IPS-NIHi7 (cell line): ENCODE results near the gene EN1.

Source experiments
- DNase-seq: peaks from one replicate; pipeline ENCODE4 v3.0.0; 2012; ENCODE audit warnings: mixed read lengths; ENCODE audit errors: extremely low spot score

EN1 gene

DNA sequence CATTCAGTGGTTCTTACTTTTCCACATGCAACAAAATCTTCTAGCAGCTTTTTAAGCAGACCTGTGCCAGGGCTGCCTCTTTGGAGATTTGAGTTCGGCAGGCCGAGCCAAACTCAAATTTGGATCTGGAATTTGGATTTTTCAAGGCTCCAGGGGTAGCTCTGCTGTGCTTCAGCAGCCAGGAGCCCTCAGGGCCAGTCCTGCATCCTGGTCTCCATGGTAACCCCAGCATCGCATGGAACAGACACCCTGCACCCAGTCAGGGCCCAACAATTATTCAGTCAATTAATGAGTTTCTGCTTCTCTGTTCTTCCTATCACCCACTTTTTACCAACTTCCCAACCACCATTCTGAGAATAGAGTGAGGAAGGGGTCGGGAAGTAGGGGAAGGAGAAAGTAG lies 30.0 kb downstream of the EN1 start:
- no peak for DNase-seq

DNA sequence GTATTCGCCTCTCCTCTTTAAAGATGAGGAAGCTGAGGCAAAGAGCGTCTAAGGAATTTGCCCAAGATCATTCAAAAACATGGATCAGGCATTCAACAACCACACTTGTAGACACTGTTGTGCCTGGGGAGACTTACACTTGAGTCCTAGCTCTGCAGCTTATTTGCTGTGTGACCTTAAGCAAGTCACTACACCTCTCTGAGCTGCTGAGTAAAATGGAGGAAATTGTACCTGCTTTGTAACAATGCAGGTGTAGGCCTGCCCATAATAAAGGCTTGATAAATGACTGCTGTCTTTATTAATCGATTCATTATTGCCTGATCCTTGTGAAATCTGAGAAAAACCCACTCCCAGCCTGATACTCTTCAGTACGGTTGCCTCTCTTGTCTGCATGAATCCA lies 30.8 kb downstream of the EN1 start:
- no peak for DNase-seq

DNA sequence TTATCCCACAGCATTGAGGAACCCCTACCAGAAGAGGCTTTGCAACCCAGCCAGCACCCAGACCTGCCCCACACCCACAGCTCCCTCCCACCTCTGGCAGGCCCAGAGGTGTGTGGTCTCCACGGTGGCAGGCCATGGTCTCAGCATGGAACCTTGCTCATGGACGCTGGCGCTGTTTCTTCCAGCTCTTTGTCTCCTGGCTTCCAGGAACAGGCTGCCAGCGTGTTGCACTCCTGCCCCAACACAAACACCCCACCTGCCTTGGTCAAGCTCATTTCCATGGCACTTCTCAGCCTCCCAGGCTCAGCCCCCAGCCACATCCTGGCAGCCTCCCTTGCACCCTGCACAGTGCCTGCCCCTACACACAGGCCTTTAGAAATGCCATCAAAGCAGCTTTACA lies 31.7 kb downstream of the EN1 start:
- DNase-seq: no peak

DNA sequence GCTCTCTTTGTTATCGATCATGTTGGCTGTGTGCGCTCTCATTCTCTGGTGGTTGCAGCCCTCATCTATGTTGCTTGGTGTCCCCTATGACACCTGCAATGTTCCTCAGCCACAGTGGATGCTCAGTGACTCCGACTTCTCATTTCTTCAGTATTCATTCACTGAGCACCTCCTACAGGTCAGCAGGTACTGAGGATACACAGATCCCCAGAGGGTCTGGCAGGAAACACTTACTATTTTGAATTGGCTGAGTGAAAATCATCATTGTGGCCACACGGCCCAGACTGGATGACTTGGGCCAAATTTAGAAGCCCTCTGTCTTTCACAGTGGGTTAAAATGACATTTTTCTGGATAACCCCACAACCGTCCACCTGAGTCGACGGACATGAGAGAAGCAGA lies 32.1 kb downstream of the EN1 start:
- no peak for DNase-seq

DNA sequence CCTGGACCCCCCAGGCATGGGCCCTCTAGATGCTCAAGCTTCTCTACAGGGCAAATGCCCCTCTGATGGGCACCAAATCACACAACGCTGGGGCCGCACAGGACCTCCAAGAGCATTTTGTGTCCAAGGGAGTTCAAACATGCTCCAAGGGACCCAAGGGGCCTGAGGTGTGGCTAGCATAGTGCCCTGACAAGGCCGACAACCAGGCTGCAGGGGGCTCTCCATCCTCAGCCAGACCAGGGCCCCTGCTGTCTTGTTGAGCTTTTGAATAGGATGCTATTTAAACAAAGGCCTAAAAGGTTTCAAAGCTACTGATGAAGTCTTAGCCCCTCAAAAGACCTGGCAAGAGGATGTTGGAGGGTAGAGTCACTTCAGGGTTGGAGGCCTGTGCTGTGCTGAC lies 33.1 kb downstream of the EN1 start:
- no peak for DNase-seq

DNA sequence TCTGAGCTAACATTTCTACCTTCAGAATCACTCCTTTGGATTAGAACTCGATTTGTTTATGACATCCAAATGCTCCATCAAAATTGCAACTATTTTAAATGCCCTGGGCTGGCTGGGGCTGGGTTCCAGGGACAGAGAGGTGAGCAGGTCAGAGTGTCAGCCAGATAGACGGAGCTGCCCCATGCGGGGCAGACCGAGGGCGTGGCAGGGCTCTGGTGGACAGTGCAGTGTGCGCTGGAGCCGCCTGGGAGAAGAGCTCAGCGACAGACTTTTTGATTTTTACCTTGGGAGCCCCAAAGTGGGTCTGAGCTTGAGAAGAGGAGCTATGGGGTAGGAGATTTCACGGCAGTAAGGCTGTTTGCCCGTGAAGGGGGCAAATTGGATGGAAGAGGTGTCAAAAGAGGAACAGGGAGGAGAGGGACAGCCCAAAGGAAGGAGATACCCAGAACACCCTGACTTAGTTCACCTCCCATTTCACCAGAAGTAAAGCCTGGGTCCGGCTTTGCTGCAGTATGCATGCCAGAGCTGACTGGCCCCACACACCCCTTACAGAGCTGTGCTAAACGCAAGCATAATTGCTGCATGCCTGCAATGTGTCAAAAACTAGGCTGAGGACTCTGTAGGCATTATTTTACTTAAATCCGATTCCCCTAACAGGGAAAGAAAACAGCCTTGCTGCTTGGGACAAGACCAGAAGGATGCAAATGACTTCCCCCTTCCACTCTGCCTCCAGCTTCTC lies 33.7 kb downstream of the EN1 start:
- no peak for DNase-seq

DNA sequence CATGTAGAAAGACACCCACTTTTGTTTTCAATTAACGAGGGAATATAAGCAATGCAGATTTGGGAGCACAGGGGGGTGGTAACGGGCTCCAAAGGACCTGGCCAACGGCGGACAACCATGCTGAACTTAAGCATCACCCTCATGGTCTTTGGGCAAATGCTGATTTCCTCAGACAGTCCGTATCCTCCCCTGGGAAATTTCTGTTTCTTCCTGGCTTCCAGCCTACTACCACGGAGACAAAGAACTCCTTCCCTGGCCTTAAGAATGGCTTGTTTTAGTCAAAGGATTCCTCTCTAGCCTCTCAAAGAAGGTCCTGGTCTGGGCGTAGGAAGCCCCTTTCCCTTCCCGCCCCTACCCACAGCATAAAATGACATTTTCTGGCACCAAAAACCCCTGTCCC lies 34.3 kb downstream of the EN1 start:
- no peak for DNase-seq

DNA sequence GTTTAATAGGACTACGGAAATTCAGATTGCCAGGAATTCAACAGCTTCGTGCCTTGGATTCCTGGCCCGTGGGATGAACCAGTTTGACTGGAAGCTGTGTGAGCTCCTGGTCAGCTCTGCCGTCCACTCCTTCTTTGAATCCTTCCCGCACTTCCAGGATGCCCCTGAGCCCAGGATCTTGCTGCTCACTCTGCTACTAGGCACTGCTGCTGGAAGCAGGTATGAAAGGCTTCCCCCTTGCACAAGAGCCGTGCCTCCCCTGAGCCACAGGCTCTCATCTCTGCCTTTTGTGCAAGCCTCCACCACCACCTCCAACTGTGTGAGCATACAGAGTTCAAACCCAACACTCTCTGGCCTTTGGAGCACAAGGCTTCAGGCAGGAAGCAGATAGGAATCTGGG lies 34.9 kb downstream of the EN1 start:
- DNase-seq: no peak

DNA sequence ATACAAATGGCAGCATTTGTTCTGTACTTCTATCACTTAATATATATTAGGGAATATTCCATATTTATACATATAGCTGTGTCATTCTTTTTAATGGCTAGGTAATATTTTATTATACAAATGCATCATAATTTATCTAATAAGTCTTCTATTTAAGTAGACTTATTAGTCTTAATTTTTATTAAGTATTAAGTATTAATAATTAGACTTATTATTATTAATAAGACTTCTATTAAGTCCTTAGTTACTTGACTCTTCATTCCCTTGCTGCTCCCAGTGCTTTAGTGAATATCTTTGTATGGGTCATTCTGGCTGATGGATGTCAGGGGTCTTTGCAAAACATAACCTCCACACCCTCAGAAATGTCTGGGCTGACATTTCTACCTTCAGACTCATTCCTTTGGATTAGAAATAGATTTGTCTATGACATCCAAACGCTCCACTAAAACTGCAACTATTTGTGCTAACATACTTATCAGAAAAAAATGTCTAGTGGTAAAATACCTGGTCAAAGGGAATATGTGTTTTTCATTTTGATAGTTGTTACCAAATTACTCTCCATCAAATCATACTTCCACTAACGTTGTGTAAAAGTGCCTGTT lies 35.8 kb downstream of the EN1 start:
- no peak for DNase-seq

DNA sequence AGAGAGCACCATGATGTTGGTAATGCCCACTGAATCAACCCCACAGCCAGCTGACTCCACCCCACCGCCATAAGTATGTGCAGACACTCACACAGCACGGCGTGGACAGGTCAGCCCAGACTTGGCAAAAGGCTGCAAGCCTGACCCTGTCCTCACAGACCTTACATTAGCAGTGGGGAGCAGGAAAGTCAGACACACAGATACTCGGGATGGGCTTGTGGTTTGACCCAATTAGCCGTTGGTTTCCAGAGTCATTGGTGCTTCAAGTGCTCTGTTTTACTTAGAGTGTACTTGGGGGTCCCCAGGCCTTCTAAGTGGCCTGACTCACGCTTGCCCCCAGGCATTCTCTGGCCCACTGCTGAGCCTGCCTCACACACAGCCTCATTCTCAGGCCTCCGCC lies 36.7 kb downstream of the EN1 start:
- no peak for DNase-seq

DNA sequence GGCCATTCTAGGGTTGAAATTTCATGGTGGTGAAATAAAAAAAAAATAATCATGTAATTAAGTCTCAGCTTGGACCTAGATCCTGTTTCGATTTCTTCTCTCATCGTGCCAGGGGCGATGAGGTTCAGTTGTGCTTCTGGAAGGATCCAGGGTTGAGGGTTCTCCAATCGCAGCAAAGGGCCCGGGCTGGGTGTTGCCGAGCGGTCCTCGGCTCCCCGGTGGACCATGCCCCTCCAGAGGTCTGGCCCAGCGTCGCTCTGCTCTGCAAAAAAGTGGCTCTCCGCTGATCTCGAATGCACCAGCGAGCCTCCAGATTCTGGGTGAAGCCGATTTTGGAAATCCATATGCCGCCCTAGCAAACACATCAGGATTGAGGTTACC lies 39.0 kb downstream of the EN1 start:
- peak; percentile 57 for DNase-seq

DNA sequence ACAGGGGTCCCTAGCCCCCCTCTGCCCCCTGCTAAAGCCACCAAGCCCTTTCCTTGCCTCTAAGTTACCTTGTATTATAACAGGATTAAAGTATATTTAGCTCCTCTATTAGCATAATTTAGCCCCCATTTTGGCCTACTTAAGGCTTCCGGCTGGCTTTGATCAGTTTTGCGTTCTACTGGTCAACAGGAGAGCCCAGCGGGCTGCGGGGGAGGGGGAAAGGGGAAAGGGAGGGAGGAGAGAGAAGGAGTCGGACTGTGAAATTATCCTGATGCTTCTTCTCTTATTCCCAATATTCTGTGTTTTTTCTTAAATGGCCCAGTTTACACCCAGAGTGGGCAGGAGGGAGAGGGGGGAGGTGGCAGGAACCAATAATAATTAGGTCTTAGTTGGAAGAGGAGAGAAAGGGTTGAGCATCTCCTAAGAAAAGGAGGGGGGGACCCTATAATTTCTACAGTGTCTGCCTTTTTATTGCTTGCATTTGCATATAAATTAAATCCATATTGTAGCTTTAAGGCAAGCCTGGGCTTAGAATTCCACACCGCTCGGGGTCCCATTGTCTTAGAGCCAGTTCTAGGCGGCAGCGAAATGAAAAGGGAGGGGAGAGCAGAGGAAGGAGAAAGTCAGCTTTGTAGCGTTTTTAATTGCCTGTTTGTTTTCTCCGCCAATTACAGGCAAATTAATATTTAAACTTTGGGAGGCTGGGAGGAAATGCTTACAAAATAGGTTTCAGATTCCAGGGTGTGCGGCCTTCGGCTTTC lies 39.6 kb downstream of the EN1 start:
- DNase-seq: peak; percentile 41

DNA sequence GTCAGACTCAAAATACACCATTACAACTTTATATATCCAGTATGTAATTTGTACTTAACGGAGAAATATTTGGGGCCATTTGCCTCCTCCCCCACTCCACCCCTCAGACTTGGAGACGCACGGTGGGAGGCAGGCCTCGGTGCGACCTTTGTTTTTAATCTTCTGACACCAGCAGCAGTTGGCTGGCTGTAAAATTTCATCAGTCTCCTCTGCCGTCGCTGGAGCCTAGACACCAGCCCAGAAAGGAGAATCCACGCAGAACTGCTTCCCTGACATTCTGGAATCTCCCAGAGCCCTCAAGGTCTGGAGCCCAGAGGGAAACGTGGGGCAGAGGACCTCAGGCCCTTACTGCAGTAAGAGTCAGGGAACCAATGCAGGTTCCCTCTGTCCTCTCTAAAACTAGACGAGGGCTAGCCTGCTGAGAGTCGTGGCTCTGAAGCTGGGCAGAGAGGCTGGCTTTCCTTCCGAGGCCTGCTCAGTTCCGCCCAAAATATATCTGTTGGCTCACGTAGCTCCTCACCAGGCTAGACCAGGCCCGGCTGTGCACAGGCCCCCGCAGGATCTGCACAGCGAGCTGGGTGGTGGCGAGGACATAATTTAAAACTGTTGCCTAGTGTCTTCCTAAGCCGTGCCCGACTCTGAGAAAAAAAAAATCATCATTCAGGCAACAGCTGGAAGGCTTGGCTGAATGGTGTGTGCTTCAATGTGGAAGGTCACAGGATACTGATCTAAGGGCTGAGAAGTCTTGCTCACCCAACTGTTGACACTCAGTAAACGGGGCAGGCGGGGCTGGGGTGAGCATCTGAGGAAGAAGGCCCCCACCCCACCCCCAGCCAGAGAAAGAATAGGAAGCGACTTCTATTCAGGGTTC lies 40.4 kb downstream of the EN1 start:
- no peak for DNase-seq

DNA sequence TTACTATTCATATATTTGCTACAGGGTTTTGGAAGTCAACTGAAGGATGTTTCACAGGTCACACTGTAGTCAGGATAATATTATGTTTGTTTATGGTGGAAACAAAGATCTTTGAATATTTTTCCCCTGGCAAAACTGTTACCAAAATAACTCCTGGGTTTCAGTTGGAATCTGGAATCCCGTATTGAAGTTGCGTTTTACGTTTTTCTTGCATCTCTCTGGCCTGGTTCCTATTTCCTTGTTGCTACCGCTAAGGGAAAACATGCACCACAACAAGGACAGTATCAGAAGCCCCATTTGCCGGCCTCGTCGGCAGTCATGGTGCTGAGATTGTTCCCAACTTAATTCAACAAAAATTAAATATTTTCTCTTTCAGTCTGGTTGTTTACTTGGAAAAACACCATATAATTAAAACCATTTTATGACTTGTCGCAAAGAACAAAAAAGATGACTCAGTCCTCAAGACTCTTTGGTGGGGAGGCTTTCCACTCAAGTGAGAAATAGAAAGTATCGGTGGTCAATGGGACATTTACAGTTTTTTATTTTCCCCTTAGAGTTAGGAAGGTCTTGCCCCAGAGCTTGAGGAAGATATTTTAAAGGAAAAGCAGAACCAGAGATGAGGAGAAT lies 42.3 kb downstream of the EN1 start:
- no peak for DNase-seq

DNA sequence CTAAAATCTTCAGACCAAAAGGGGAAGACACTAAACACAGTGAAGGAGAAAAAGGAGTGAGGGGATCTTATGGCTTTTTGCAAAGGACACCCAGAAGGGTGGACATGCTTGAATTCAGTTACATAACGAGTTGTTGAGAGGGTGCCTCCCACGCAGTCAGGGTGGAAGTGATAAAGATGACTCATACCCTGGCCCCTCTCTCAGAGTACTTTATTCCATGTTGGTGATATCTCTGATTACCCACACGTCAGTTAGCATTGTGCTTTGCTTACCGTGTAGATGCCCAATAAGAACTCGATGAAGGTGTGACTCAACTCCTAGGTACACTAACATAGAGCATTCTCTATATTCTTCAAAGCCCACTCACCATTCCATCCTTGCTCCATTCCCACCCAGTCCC lies 44.4 kb downstream of the EN1 start:
- no peak for DNase-seq

DNA sequence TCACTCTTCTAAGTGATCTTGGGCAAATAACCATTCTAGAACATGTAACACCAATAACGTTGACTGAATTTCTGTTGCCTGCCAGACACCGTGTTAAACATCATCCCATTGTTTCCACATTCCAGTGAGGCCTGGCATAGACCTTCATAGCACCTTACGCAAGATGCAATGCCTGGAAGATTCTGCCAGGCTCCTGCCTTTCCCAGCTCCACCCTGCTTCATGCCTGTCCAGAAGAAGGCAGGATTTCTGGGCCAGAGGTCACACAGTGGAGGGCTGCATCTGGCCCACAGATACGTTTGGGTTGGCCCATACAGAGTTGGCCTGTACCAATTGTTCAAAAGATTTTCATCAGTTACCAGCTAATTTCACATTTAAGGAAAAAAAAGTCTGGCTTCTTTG lies 46.3 kb downstream of the EN1 start:
- DNase-seq: no peak

DNA sequence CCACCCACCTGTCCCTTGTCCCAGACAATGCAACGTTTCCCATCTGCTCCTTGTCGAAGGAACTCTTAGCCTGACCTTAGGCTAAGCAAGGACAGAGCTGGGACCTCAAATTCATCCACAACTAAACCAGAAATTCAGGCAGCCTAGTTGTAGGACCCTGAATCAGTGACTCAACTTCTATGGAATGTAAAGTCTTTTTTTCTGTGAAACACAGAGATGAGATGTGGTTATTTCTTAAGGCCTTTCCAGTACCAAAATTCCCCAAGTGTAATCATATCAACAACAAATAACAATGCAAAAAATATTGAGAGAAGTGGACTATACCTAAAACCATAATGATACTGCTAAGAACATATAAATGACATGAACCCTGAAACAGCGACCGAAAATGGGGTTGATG lies 46.7 kb downstream of the EN1 start:
- no peak for DNase-seq

DNA sequence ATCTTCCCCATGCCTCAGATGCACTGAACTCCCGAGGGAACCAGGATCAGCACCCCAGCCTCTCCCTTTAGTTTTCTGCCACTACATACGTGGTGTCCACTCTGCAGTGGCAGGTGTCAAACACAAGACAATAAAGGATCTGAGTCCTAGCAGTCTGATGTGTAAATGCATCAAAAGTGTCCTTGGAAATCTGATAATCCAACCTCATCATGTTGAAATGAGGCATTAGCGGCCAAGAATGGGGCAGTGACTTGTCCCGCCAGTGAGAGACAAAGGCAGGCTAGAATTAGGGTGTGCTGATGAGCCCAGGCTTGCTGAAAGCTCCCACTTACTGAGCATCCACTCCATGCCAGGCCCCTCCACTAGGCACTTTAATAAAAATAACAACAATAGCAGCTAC lies 52.9 kb downstream of the EN1 start:
- DNase-seq: no peak
